ENCODE measurements around the gene CHIC2.

The CHIC2 gene

DNA sequence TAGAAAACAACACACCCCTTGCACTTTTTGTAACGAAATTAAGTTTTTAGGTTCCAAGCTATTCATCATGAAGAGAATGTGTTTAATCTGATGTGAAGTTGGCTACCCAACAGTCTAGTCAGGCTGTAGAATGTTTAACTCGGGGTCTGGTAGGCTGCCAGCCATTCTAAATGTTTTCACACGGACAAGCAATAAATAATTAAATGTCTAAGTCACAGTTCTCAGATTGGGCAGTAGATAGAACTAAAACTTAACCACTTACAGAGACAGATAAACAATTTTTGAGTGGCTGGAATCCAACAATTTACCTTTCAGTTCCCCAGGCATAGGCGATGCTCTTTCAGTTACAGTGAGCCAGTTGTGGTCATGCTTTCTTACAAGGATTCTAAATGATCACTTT, 66.5 kb downstream of the CHIC2 start:
- DNase-seq: no peak

DNA sequence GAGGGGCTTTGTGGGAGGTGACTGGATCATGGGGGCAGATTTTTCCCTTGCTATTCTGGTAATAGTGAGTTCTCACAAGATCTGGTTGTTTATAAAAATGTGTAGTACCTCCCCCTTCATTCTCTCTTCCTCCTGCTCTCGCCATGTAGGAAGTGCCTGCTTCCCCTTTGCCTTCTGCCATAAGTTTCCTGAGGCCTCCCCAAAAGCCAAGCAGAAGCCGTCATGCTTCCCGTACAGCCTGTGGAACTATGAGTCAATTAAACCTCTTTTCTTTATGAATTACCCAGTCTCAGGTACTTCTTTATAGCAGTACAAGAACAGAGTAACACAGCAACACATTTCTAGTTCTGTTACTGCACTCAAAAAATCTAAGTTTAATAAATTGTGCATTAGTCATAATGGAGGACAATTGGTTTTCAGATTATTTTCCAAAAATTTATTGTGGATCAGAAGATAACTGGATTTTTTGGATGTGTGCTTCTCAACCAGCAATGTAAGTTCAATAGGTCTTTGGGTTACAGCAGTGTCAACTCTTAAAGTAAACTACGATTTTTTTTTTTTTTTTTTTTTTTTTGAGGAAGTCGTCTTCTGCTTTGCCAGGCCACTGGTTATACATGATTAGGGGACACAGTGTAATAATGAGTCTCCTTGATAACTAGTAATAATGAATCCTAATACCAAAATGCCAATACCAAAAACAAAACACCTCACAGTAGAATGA, 69.9 kb downstream of the CHIC2 start:
- no peak for DNase-seq

DNA sequence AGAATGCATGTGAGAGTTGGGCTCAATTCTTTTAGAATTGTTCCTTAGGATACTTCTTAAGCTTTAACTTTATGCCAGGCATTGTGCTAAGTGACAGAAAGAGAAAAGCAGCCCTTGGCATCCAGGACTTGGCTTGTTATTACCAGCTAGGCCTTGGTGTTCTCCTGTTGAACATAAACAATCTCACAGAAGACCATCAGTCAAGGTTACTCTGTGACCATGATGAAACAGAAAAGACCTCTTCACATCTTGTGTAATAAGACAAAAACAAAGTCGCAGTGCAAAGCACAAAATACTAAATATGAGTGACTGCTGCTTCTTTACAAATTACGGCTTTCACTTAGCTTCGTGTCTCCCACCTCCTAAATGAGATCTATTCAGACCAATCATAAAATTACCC, 71.6 kb downstream of the CHIC2 start:
- DNase-seq: no peak

DNA sequence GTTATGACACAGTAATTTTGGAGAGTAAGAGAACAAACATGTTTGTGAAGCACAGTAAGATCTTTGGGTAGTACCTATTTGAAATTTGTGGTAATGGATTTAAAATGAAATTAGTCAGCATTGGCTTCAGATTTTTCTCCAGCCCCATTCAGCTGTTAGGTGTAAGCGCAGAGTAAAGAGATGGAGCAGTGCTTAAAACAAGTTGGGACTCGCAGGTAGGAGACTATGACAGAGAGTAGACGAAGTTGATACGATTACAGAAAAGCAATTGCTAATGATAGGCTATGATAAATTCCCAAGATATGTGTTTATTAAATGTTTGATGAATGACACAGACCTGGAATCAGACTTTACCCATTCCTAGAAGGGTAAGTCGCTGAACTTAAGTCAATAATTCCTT, 72.6 kb downstream of the CHIC2 start:
- no peak for DNase-seq

DNA sequence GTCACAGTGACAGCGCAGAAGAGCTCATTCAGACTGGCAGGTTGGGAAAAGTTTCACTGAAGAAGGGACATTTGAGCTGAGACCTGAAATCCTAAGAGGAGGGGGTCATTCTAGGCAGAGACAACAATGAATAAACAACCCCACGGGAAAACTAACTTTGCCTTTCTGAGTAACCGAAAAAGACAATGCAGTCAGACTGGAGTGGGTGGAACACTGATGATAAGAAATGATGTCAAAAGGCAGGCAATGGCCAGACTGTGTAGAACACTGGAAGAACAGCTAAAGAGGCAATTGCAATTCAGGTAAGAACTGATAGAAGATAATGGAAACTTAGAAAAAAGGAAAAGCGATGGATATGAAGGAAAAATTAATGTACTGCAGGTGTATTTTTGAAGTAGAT, 73.8 kb downstream of the CHIC2 start:
- DNase-seq: no peak

DNA sequence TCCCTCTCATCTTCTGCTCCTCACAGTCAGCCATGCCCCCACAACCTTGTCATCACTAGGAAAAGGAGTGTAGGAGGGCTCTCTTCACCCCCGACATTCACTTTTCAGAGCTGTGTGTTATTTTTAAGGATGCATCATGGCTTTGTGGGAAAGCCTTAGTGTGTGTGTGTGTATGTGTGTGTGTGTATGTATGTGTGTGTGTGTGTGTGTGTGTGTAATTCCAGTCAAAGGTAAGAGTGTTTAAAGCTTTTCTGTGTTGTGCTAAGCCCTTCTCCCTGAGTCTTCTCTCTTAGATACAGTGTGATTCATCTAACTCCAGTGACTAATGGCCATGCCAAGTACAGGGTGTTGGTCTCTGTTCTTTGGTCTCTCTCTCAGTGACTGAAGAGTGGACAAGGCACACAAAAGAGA, 76.6 kb downstream of the CHIC2 start:
- DNase-seq: no peak

DNA sequence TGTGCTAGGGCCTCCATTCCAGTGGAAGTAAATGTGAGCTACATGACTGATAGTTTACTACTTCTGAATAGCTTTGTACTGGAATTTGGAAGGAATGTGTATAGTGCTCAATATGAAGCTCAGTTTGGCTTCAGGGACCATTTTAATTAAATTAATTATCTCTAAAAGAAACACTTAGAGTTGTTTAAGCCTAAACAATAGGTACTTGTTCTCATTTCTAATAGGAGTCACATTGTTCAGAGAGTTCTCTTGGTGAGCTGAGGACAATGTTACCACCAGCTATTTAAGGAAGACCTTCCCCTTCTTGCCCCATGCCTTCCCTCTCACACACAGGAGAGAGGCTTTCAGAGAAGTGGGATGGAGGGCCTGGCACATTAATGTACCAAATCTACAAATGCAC, 78.3 kb downstream of the CHIC2 start:
- no peak for DNase-seq

DNA sequence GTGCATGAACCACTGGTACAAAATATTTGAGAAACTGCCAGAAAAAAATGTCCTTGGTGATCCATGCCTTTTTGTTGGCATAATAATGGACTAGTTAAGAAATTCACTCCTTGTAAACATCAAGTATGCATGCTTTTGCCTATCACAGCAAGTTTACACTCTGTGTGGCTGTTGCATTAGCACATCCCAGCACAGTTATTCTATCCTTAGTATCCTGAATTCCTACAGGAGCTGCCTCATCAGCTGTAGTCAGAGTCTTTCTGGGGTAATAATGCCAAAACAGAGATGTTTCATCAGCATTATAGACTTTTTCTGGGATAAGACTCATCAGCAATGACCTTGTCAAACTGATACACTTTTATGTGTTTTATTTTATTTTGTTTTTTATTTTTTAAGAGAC, 82.8 kb downstream of the CHIC2 start:
- no peak for DNase-seq

DNA sequence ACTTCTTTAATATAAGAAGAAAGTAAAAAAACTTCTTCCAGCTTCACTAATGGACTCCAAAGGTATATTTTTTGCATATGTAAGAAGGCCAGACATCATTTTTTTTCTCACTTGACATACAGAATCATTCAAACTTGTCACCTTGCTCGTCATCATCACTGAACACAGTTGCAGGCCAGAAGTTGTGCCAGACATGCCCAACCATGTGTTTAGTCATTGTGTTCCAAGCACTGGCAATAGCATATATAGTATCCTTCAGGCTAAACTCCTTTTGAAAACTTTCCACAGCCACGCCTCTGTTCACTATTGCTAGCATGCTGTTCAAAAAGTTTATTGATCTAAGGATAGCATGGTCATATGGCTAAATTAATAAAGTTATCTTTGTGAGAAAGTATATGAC, 83.3 kb downstream of the CHIC2 start:
- DNase-seq: no peak

DNA sequence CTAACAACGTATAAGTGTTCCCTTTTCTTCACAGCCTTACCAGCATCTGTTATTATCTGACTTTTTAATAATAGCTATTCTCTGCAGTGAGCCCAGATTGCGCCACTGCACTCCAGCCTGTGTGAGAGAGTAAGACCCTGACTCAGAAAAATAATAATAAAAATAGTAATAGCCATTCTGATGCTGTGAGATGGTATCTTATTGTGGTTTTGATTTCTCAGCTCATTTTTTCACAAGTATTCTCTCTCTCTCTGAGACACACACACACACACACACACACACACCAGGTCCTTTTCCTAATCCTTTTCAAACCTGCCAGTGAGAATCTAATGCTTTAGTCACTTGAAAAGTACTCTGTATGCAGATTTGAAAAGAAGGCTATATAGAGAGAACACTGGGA, 89.8 kb downstream of the CHIC2 start:
- DNase-seq: no peak

DNA sequence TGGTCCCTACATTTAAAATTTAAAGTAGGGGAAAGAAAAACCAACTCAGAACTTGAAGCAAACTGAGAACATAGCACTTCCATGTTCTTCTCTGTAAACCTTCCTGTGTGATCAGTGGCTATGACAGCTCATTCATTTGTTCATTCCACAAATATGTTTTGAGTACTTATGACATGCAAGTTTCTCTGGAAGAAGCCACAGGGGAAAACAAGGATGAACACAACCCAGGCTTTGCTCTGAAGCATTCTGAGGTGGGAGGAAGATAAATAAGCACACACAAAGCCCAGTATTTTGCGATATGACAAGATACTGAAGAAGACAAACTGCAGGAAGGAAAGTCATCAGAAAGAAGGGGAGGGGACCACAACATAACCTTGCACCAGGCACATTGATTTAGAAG, 96.4 kb downstream of the CHIC2 start:
- no peak for DNase-seq

DNA sequence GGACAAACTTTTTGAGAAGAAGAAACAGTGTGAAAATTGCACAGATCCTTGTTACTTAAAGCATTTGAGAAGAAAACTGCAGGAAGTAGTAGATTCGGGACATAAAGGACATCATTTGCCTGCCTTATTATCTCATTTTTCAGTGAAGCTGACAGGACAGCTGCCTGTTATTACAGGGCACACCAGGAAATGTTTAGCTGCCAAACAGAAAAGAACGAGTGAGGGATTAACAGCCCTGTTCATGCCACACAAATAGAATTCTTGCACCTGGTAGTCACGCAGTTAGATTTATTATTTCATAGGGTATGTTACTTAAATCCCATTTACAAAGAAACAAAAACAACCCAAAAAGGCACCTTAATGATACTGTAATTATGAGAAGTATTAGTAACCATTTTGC, 100.6 kb downstream of the CHIC2 start:
- DNase-seq: no peak

DNA sequence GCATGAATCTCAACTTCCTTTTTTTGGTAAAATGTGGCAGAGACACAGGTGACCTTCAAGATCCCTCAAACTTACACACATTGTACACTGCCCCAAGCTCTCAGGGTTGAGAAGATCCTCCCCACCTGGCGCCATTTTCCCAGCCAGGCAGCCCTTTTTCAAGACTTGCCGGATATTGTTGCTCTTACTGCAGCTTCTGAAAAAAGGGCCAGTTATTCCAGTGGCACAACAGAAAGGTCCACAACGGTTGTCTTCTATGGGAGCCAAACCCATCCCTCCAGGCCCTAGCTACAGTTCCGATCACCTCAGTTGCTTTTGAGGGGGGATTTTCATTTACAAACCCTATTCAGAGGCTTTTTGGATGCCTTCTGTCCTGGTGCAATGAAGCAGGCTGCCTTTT, 101.1 kb downstream of the CHIC2 start:
- DNase-seq: no peak

DNA sequence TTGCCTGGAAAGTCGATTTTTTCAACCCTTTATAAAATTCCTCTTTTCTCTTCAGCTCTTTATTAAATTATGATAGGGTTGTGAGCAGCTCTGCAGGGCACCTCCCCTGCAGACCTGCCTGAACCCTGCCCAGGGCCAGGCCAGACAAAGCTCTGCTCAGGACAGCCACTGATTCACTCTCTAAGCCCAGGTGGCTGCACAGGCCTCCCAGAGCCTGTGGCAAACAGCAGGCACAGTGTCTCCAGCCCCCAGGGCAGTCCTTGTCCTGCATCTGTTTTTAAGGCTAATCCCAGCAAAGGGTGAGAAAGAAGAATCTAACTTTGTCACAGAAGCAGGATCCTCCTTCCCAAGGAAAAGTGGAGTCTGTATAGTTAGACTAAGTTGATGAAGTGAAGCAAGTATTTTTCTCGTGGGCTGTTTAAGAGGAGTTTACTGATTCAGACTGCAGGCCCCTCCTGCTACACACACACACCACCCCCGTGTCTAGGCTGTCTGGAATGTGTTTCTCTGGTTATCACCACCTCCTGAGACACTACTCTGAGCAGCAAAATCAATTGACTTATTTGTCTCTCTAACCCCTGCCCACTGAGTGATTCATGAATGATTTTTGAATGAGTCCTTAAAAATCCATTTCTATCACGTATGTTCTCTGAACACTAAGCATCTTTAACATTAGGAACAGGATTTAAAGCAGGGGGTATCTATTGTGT, 101.7 kb downstream of the CHIC2 start:
- no peak for DNase-seq

DNA sequence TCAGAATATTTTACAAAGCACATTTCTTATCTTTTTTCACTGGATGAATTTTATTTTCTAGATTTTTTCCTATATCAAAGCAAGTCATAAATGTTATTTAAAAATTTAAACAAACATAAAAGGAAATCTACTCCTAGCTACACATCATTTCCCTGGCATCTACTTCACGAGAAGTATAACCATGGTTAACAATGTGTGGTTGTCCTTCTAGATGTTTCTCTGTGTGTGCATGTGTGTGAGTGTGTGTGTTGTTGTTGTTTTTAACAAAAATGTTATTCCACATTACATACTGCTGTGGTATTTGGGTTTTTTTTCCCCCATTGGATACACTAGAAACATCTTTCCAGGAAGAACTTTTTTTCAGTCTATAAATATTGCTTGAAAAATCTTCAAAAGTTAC, 103.1 kb downstream of the CHIC2 start:
- no peak for DNase-seq

DNA sequence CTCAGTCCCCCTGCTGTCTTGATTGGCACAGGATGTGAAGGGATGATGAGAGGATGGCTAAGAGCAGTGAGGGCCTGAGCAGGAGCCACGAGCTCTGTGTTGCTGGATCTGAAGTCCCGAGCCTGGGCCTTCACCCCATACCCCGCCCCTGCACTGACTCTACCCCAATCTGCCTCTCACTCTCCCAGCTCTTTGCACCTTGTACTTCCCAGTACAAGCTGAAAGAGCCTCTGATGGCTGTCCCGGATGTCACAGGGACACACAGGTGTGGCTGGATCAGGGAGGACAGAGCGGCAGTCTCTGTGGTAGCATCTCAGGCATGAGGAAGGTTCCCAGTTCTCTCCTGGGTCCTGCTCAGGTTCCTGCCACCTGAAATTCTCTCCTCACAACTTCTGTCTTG, 103.6 kb downstream of the CHIC2 start:
- DNase-seq: no peak
